Neural cell (in vitro differentiated cells): ENCODE results near the gene CEP85L. TPM values are rescaled to one million over a fixed set of nuclear protein-coding genes. Genes with fewer than 3 reads are reported as not detected.

Experiments
- H2AFZ ChIP-seq: fragments of 200-600, 300-800 bp; sonication (generic), shearing (Covaris generic); 2 replicates; pipeline ENCODE4 v1.6.0; 2014; ENCODE audit warnings: low read depth, mild to moderate bottlenecking, antibody characterized with exemption, low read length, moderate library complexity
- H3F3A ChIP-seq: fragments of 200-600 bp; shearing (Covaris generic); 2 replicates; pipeline ENCODE4 v1.6.1; 2016; ENCODE audit warnings: mild to moderate bottlenecking, moderate library complexity, mixed read lengths, antibody characterized with exemption, low read length; ENCODE audit not compliant: insufficient read depth, poor library complexity, severe bottlenecking
- H3K27ac ChIP-seq: fragments of 200-600, 300-800 bp; sonication (generic), shearing (Covaris generic); 2 replicates; pipeline ENCODE4 v1.5.1; 2014; ENCODE audit warnings: mild to moderate bottlenecking, low read length, moderate library complexity
- H3K27me3 ChIP-seq: fragments of 300-800, 200-600 bp; sonication (generic), shearing (Covaris generic); 2 replicates; pipeline ENCODE4 v1.6.0; 2014; ENCODE audit warnings: mild to moderate bottlenecking, low read depth, low read length, moderate library complexity; ENCODE audit not compliant: insufficient read depth
- H3K36me3 ChIP-seq: fragments of 300-800, 200-600 bp; sonication (generic), shearing (Covaris generic); 2 replicates; pipeline ENCODE4 v1.5.1; 2014; ENCODE audit warnings: mild to moderate bottlenecking, antibody characterized with exemption, low read length, moderate library complexity; ENCODE audit not compliant: insufficient read depth
- H3K4me2 ChIP-seq: fragments of 300-800, 200-600 bp; sonication (generic), shearing (Covaris generic); 2 replicates; pipeline ENCODE4 v1.6.0; 2014; ENCODE audit warnings: mild to moderate bottlenecking, low read length
- H3K4me3 ChIP-seq: fragments of 300-800, 200-600 bp; sonication (generic), shearing (Covaris generic); 2 replicates; pipeline ENCODE4 v1.5.1; 2014; ENCODE audit warnings: mild to moderate bottlenecking, low read length, moderate library complexity
- H3K79me2 ChIP-seq: fragments of 200-600 bp; shearing (Covaris generic); replicated peaks from 2 replicates; pipeline ENCODE4 v1.6.0; 2014; ENCODE audit warnings: mild to moderate bottlenecking, low read length, moderate library complexity; ENCODE audit not compliant: insufficient read depth
- H3K9ac ChIP-seq: fragments of 300-800, 200-600 bp; sonication (generic), shearing (Covaris generic); 2 replicates; pipeline ENCODE4 v1.6.1; 2016; ENCODE audit warnings: mild to moderate bottlenecking, low read length, mixed read lengths
- H3K9me2 ChIP-seq: fragments of 200-600 bp; shearing (Covaris generic); 2 replicates; pipeline ENCODE4 v1.6.1; 2016; ENCODE audit warnings: mild to moderate bottlenecking, low read length, mixed read lengths; ENCODE audit not compliant: insufficient read depth
- H3K9me3 ChIP-seq: fragments of 200-600, 300-800 bp; sonication (generic), shearing (Covaris generic); 2 replicates; pipeline ENCODE4 v1.6.1; 2016; ENCODE audit warnings: mild to moderate bottlenecking, mixed run types, low read length, moderate library complexity, mixed read lengths
- H4K20me1 ChIP-seq: fragments of 200-600 bp; shearing (Covaris generic); 2 replicates; pipeline ENCODE4 v1.6.1; 2016; ENCODE audit warnings: mild to moderate bottlenecking, mixed run types; ENCODE audit not compliant: insufficient read depth
- EP300 ChIP-seq: fragments of 450-650 bp; conservative IDR thresholded peaks from 2 replicates; pipeline ENCODE4 v1.6.1; 2014; ENCODE audit warnings: antibody characterized with exemption, mild to moderate bottlenecking, moderate library complexity; ENCODE audit not compliant: poor library complexity, severe bottlenecking
- EZH2 ChIP-seq: fragments of 200-600, 300-800 bp; shearing (Covaris generic), sonication (generic); IDR thresholded peaks from 2 replicates; pipeline ENCODE4 v1.6.1; 2014; ENCODE audit warnings: antibody characterized with exemption, low read length, borderline replicate concordance, mild to moderate bottlenecking; ENCODE audit not compliant: insufficient read depth, poor library complexity, severe bottlenecking
- POLR2AphosphoS5 ChIP-seq: IDR thresholded peaks from 2 replicates; pipeline ENCODE4 v1.6.1; 2012
- SMC3 ChIP-seq: fragments of 450-650 bp; conservative IDR thresholded peaks from 2 replicates; pipeline ENCODE4 v1.6.1; 2014; ENCODE audit warnings: antibody characterized with exemption, mild to moderate bottlenecking, moderate library complexity; ENCODE audit not compliant: poor library complexity
- TAF1 ChIP-seq: IDR thresholded peaks from 2 replicates; pipeline ENCODE4 v1.6.1; 2012; ENCODE audit warnings: low read depth
- polyA plus RNA-seq: library from polyadenylated mRNA; depleted of rRNA; stranded (reverse); fragments of >200 nt; gene quantifications from 2 replicates; pipeline ENCODE4 v1.2.3, GENCODE V29; 2014
- TF ChIP-seq, protein P1 (sequence below): fragments of 450-650 bp; IDR thresholded peaks from 2 replicates; pipeline ENCODE4 v1.5.1; 2014; ENCODE audit warnings: antibody characterized with exemption, mild to moderate bottlenecking, moderate library complexity; ENCODE audit not compliant: poor library complexity, severe bottlenecking
- TF ChIP-seq, protein P2 (sequence below): IDR thresholded peaks from 2 replicates; pipeline ENCODE4 v1.6.1; 2012; ENCODE audit warnings: borderline replicate concordance

CEP85L gene
- polyA plus RNA-seq, 1 donor from 2014 or later = 17.0 TPM

DNA sequence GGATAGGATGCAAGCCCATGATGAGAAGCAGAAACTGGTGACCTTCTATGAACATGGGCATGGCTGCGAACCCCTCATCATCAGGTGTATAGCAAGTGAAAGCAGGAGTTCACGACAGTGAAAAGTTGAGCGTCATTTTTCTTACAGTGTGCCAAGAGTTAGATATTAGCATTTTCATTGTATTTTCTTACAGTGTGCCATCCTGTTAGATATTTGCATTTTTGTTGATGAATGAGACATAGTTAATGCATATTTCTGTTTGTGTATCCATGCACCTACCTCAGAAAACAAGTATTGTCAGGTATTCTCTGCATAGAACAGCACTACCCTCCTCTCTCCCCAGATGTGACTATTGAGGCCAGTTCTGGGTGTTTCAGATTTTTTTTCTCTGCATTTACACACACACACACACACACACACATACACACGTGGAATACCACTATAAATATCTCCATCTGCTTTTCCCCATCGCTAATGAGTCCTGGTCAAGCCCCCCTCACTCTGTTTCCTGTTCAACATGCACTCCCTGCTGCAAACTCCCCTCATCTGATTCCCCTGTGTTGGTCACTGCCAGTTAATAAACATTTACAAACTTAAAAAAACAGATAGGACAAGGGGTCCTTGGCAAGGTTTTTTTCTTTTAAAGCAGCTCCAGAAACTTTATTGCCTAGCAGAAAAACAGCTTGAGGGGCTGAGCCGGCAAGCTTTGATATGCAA, 61.6 kb downstream of the CEP85L start:
- H3K79me2 ChIP-seq = no peaks in the 10 kb centered on the region

GRCh38 chr6:118589186-118589585, 62.2 kb downstream of the CEP85L start:
- Histone ChIP-seq H3K27ac (no peak overlapping the region), H3K9me2 (no peaks in the 10 kb centered on the region), H3K9me3 (no peaks in the 10 kb centered on the region), H2AFZ (no peak overlapping the region), H3K27me3 (no peaks in the 10 kb centered on the region), H3K79me2 (no peaks in the 10 kb centered on the region), H3F3A (no peaks in the 10 kb centered on the region), H3K9ac (no peak overlapping the region), H4K20me1 (no peaks in the 10 kb centered on the region), H3K4me3 (no peak overlapping the region), H3K36me3 (no peaks in the 10 kb centered on the region), H3K4me2 (no peak overlapping the region)
- no peak for TF ChIP-seq SMC3

More for the DNA sequence above, 61.6 kb downstream of the CEP85L start:
- Histone ChIP-seq H3F3A (no peaks in the 10 kb centered on the region), H4K20me1 (no peaks in the 10 kb centered on the region), H3K4me2 (no peak overlapping the region), H2AFZ (no peak overlapping the region), H3K9ac (no peak overlapping the region), H3K36me3 (no peaks in the 10 kb centered on the region), H3K9me3 (no peaks in the 10 kb centered on the region), H3K9me2 (no peaks in the 10 kb centered on the region), H3K27ac (no peak overlapping the region), H3K4me3 (no peak overlapping the region), H3K27me3 (no peaks in the 10 kb centered on the region)
- no peak for TF ChIP-seq TAF1
- TF ChIP-seq, protein P1, sequence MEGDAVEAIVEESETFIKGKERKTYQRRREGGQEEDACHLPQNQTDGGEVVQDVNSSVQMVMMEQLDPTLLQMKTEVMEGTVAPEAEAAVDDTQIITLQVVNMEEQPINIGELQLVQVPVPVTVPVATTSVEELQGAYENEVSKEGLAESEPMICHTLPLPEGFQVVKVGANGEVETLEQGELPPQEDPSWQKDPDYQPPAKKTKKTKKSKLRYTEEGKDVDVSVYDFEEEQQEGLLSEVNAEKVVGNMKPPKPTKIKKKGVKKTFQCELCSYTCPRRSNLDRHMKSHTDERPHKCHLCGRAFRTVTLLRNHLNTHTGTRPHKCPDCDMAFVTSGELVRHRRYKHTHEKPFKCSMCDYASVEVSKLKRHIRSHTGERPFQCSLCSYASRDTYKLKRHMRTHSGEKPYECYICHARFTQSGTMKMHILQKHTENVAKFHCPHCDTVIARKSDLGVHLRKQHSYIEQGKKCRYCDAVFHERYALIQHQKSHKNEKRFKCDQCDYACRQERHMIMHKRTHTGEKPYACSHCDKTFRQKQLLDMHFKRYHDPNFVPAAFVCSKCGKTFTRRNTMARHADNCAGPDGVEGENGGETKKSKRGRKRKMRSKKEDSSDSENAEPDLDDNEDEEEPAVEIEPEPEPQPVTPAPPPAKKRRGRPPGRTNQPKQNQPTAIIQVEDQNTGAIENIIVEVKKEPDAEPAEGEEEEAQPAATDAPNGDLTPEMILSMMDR = no peak

DNA sequence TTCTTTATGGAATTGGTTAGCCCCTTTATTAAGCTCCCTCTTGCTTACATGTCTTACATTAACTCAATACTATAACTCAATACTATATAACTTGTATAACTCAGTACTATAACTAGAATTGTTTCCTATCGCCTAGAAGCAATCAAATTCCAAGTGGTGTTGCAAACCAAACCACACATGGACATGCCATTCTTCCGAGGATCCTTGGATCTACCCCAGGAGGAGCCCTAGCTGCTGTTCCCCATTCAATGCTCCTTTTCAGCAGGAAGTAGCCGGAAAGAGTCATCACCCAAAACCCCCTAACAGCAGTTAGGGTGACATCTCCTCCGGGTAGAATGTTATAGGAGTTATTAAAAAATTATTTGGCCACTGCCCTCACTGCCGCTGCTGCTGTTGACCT, 62.8 kb downstream of the CEP85L start:
- Histone ChIP-seq H2AFZ (no peak overlapping the region), H3K27me3 (no peaks in the 10 kb centered on the region), H3K4me2 (no peak overlapping the region), H3K9me3 (no peaks in the 10 kb centered on the region), H3K79me2 (no peaks in the 10 kb centered on the region), H4K20me1 (no peaks in the 10 kb centered on the region), H3K36me3 (no peaks in the 10 kb centered on the region), H3K27ac (no peak overlapping the region), H3F3A (no peaks in the 10 kb centered on the region), H3K4me3 (no peak overlapping the region), H3K9me2 (no peaks in the 10 kb centered on the region), H3K9ac (no peak overlapping the region)
- no peak for TF ChIP-seq EP300

DNA sequence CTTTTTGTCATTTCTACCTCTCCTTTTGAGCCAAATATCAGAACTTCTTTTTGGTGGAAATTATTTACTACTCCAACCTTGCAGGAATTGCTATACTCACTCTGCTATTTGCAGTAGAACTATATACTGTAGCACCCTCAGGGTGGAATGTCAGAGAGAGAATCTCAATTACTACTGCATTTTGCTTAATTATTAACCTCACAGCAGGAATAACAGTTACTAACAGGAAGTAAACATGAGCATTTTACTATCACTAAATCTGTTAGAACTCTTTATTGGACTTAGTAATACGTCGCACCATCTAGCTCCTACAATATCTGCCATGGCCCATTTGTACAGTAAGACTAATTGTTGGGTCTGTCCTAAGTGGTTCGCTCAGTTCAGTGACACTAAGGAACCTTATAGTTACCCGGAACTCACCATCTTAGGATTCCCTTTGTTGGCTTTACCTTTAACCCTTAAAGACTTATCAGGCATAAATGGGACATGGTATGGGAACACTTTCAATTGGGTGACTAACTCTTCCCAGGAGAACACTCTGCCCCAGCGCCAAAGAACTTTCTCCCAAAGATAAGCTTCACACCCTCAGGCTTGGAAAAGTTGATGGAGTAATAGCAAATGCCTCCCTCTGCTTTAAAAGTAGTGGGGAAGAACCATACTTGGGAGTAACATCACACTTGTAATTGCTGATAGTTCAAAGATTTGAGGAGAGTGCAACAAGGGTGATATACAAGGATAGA, 64.5 kb downstream of the CEP85L start:
- no peaks in the 10 kb centered on the region for H3K79me2 ChIP-seq

More for the DNA sequence above, 64.5 kb downstream of the CEP85L start:
- Histone ChIP-seq H3K9me3 (no peaks in the 10 kb centered on the region), H3K4me3 (no peak overlapping the region), H3K9ac (no peak overlapping the region), H3K4me2 (no peak overlapping the region), H3K27ac (no peak overlapping the region), H3K36me3 (no peaks in the 10 kb centered on the region), H3F3A (no peaks in the 10 kb centered on the region), H2AFZ (no peak overlapping the region), H4K20me1 (no peaks in the 10 kb centered on the region), H3K9me2 (no peaks in the 10 kb centered on the region), H3K27me3 (no peaks in the 10 kb centered on the region)
- TF ChIP-seq EZH2 = no peak
- TF ChIP-seq, protein P2, sequence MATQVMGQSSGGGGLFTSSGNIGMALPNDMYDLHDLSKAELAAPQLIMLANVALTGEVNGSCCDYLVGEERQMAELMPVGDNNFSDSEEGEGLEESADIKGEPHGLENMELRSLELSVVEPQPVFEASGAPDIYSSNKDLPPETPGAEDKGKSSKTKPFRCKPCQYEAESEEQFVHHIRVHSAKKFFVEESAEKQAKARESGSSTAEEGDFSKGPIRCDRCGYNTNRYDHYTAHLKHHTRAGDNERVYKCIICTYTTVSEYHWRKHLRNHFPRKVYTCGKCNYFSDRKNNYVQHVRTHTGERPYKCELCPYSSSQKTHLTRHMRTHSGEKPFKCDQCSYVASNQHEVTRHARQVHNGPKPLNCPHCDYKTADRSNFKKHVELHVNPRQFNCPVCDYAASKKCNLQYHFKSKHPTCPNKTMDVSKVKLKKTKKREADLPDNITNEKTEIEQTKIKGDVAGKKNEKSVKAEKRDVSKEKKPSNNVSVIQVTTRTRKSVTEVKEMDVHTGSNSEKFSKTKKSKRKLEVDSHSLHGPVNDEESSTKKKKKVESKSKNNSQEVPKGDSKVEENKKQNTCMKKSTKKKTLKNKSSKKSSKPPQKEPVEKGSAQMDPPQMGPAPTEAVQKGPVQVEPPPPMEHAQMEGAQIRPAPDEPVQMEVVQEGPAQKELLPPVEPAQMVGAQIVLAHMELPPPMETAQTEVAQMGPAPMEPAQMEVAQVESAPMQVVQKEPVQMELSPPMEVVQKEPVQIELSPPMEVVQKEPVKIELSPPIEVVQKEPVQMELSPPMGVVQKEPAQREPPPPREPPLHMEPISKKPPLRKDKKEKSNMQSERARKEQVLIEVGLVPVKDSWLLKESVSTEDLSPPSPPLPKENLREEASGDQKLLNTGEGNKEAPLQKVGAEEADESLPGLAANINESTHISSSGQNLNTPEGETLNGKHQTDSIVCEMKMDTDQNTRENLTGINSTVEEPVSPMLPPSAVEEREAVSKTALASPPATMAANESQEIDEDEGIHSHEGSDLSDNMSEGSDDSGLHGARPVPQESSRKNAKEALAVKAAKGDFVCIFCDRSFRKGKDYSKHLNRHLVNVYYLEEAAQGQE = no peak
- no peak for TF ChIP-seq POLR2AphosphoS5
- TF ChIP-seq EP300 = no peak
